Pancreas (tissue), 10 donors: ENCODE data around the gene ARSB. TPM values are rescaled to one million over a fixed set of nuclear protein-coding genes. Genes with fewer than 3 reads are reported as not detected.

Source experiments
- ATAC-seq, 4 donors: fragments of 200-7000 bp; cut with Tn5 transposase; one replicate each; pipeline versions ENCODE4 v1.8.0 to v1.9.1; 2020; ENCODE audit warnings: mild to moderate bottlenecking in 4 of 4, moderate library complexity in 4 of 4
- DNase-seq, 6 donors: peaks; one replicate each; pipeline ENCODE4 v3.0.0-alpha.2; 2020
- FAIRE-seq: peaks from 2 replicates; lab custom pipeline; 2012; peaks lifted over from hg19 to GRCh38; lab: Jason Lieb, UNC
- H3K27ac ChIP-seq, 4 donors: fragments of 200-600 bp; sonication (generic); 1 replicate in 3 of 4; 2 replicates in 1 of 4; pipeline versions ENCODE4 v1.5.0 to v1.8.0; 2020
- H3K27me3 ChIP-seq, 4 donors: fragments of 200-600 bp; one replicate each; pipeline ENCODE4 v1.8.0; 2021
- H3K36me3 ChIP-seq, 3 donors: fragments of 200-600 bp; sonication (generic) in 1 of 3; one replicate each; pipeline versions ENCODE4 v1.5.0 to v1.8.0; 2020 to 2021
- H3K4me1 ChIP-seq, 3 donors: fragments of 200-600 bp; one replicate each; pipeline ENCODE4 v1.8.0; 2021
- H3K4me3 ChIP-seq, 4 donors: fragments of 200-600 bp; sonication (generic) in 2 of 4; one replicate each; pipeline versions ENCODE4 v1.5.0 to v1.8.0; 2020 to 2021
- H3K9me3 ChIP-seq, 4 donors: fragments of 200-600 bp; one replicate each; pipeline ENCODE4 v1.8.0; 2021
- WGBS, 2 donors: extraction: QIAGEN DNeasy Blood & Tissue Kit; methylation state at CpG; one replicate each; pipeline ENCODE4 v1.1.7; 2013; 5-methylcytosine and 5-hydroxymethylcytosine counted together
- intact Hi-C, 3 donors: fragments of 100-400 bp; cut with DNase I; formaldehyde crosslinking; loops; one replicate each; pipeline versions ENCODE4 v1.11.1 to v1.14.2; 2022
- polyA plus RNA-seq, 2 donors: library from polyadenylated mRNA; stranded (reverse); fragments of 200-250 nt; gene quantifications; one replicate each; pipeline ENCODE4 v1.2.3, GENCODE V29; 2013
- total RNA-seq, 6 donors: library from RNA; stranded (reverse); fragmentation: NEBNext Ultra II Directional in 4 of 6; extraction: Animal tissue kit (Norgen Biotek cat#: 25700) in 4 of 6; gene quantifications; one replicate each; pipeline versions ENCODE4 v1.2.1 to v1.2.4, GENCODE V29; 2021 to 2023
- TF ChIP-seq, protein P1 (sequence below), 4 donors: fragments of 200-600 bp; sonication (generic) in 3 of 4; IDR thresholded peaks; one replicate each; pipeline versions ENCODE4 v1.5.0 to v1.8.0; 2021; ENCODE audit warnings: antibody characterized with exemption in 4 of 4
- donor health status: healthy with polysubstance abuse.
- donor health status: DM: no; HTN: no; CAD: no; lungs with moderate emphysema.
- donor health status: DM: no; HTN: no; CAD: no.
- donor health status: control.
- donor health status: control.
- donor health status: Bipolar disorder and iron deficiency.
- donor health status: DM: yes; HTN: yes; CAD: no.
- donor health status: DM: no; HTN: no; CAD: no.
- donor health status: DM: no; HTN: no; CAD: no.
- donor health status: DM: yes; HTN: yes; CAD: no.

ARSB gene
- total and polyA plus RNA-seq, 8 donors = 1.6 to 11.5 (median 5.8) TPM

DNA sequence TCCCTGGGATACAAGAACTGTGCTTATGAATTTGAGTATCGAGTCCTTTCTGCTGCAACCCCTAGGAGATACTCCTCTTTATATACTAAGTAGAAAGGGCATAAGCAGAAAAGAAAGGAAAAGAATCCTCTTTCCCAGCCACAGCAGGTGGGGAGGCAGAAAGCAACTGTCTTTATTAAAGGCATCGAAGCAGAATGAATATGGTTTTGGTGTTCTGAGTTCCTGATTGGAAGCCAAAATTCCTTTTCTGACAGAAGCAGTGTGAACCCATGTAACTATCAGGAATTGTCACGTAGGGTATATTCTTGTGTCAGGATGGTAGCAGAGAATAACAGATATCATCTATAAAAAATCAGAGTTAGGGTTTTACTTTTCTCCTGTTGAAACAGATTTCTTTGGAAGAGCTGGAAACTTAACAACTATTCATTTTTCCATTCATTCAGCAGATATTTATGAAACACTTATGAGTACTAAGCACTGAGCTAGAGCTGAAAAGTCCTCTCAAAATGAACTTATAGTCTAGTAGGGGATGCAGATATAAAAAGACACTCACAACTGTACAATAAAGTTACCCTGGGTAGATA, 240.1 kb downstream of the ARSB start:
- no peaks in the 10 kb centered on the region for H3K4me1 ChIP-seq
- intact Hi-C loops = no loop called here
- no peaks in the 10 kb centered on the region for H3K36me3 ChIP-seq
- DNase-seq = no peak
- no peak overlapping the region for H3K4me3 ChIP-seq
- H3K9me3 ChIP-seq = no peaks in the 10 kb centered on the region
- H3K27ac ChIP-seq = no peak overlapping the region
- ATAC-seq = no peak
- TF ChIP-seq, protein P1, sequence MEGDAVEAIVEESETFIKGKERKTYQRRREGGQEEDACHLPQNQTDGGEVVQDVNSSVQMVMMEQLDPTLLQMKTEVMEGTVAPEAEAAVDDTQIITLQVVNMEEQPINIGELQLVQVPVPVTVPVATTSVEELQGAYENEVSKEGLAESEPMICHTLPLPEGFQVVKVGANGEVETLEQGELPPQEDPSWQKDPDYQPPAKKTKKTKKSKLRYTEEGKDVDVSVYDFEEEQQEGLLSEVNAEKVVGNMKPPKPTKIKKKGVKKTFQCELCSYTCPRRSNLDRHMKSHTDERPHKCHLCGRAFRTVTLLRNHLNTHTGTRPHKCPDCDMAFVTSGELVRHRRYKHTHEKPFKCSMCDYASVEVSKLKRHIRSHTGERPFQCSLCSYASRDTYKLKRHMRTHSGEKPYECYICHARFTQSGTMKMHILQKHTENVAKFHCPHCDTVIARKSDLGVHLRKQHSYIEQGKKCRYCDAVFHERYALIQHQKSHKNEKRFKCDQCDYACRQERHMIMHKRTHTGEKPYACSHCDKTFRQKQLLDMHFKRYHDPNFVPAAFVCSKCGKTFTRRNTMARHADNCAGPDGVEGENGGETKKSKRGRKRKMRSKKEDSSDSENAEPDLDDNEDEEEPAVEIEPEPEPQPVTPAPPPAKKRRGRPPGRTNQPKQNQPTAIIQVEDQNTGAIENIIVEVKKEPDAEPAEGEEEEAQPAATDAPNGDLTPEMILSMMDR (IDR thresholded peaks at IDR 0.05) = no peak
- WGBS, 2 donors = 71 to 76% methylated on average over 3 of the region's 3 CpGs
- no peaks in the 10 kb centered on the region for H3K27me3 ChIP-seq
- FAIRE-seq = no peak

DNA sequence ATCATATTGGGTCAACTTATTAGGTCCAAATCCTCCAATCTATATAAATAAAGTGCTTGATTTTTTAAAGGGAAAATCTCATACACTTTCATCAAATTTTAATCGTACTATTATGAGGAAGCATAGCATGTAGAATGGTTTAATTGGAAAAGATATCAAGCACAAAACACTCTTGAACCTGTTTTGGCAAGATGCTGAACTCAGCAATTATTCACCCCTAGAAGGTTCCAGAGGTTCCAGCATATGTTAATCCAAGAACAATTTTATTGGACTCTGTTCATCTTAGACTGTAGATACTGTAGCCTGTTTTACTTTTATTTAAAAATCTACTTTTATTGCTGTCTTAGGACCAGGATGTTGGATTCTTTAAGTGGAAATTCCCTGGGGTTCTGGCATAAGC, 244.1 kb downstream of the ARSB start:
- H3K4me1 ChIP-seq = no peaks in the 10 kb centered on the region
- no peaks in the 10 kb centered on the region for H3K36me3 ChIP-seq
- 84 to 92% methylated on average over 1 of the region's 1 CpG for WGBS, 2 donors
- no peak for FAIRE-seq
- H3K4me3 ChIP-seq = no peak overlapping the region
- ATAC-seq = no peak
- H3K27ac ChIP-seq = no peak overlapping the region
- no peaks in the 10 kb centered on the region for H3K9me3 ChIP-seq
- TF ChIP-seq, protein P1 (IDR thresholded peaks at IDR 0.05) = no peak
- intact Hi-C loops = no loop called here
- no peak for DNase-seq
- no peaks in the 10 kb centered on the region for H3K27me3 ChIP-seq

DNA sequence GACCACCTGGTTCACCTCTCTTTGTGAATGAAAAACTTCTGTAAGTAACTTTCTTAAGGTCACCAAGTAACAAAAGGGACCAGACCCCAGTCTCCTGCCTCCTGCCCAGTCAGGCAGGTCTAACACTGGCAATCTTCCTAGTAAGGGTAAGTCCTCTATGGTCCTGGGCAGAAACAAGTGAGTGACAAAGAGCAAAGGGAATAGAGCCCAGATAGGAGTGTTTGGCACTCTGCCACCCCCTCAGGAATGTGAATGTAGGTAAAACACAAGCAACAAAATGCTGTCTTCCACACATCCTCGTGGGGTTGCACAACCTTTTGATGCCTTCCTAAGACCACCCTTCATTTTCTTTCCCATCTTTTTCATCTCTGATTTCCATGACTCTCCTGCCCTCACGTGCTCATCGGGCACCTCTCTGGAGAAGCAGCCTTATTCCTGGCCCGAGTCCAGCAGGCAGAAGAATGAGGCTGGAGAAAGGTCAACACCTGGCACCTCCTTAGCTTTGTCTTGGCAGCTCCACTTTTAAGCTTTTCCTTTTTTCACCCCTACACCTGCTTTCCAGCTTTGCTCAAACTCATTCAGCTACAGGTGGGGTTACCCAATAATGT, 246.3 kb downstream of the ARSB start:
- intact Hi-C loops = no loop called here
- no peak overlapping the region for H3K27ac ChIP-seq
- TF ChIP-seq, protein P1 (IDR thresholded peaks at IDR 0.05) = no peak

DNA sequence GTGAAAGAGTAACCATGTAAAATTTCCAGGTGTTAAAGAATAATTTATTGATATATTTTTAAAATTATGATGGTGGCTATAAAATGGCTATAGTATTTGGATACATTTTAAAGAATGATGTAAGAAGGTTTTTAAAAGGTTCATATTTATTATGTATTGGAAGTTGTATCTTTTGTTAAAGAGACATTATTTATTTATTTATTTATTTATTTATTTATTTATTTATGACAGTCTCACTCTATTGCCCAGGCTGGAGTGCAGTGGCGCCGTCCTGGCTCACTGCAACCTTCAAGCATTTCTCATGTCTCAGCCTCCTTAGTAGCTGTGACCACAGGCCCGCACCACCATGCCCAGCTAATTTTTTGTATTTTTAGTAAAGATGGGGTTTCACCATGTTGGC, 247.0 kb downstream of the ARSB start:
- 96 to 100% methylated on average over 3 of the region's 3 CpGs for WGBS, 2 donors
- DNase-seq (no peak), FAIRE-seq (no peak), ATAC-seq (no peak)
- H3K27ac ChIP-seq = no peak overlapping the region
- intact Hi-C loops = no loop called here
- no peak overlapping the region for H3K4me3 ChIP-seq
- H3K4me1 ChIP-seq = no peaks in the 10 kb centered on the region
- H3K36me3 ChIP-seq = no peaks in the 10 kb centered on the region
- TF ChIP-seq, protein P1 (IDR thresholded peaks at IDR 0.05) = no peak
- H3K27me3 ChIP-seq = no peaks in the 10 kb centered on the region
- H3K9me3 ChIP-seq = no peaks in the 10 kb centered on the region

More for the DNA sequence above, 246.3 kb downstream of the ARSB start:
- DNase-seq (peak in 5 of 6 donors; percentile 41 to 83 (median 51)), ATAC-seq (peak; percentile 70 to 93 (median 83)), FAIRE-seq (no peak)
- Histone ChIP-seq H3K36me3 (no peaks in the 10 kb centered on the region), H3K4me1 (no peaks in the 10 kb centered on the region), H3K4me3 (no peak overlapping the region), H3K9me3 (no peaks in the 10 kb centered on the region), H3K27me3 (no peaks in the 10 kb centered on the region)
- 21 to 25% methylated on average over 4 of the region's 4 CpGs for WGBS, 2 donors

- WGBS, 2 donors = 98 to 100% methylated on average over 4 of the region's 4 CpGs
- Histone ChIP-seq H3K27me3 (no peaks in the 10 kb centered on the region), H3K27ac (no peak overlapping the region), H3K4me1 (no peaks in the 10 kb centered on the region), H3K4me3 (no peak overlapping the region), H3K9me3 (no peaks in the 10 kb centered on the region), H3K36me3 (no peaks in the 10 kb centered on the region)
- FAIRE-seq = no peak
- intact Hi-C loops = no loop called here
- no peak for ATAC-seq
- DNase-seq = no peak
- TF ChIP-seq, protein P1 (IDR thresholded peaks at IDR 0.05) = no peak
Observed at GRCh38 chr5:78735834-78736463, 249.2 kb downstream of the ARSB start.
